Limb (tissue), 2 donors: ENCODE measurements around the gene SNAPIN.
"Not testable (repeated sequence)": the region's sequence is repeated elsewhere in the genome, so short reads cannot be mapped to it uniquely, and the experiment has no call there.

Source experiments
- DNase-seq, 2 donors: peaks; one replicate each; pipeline ENCODE4 v3.0.0-alpha.2; 2016; ENCODE audit errors: extremely low spot score in 2 of 2

The SNAPIN gene

GRCh38 chr1:153646672-153647345 is 11.7 kb upstream of the SNAPIN start:
- DNase-seq, result no peak

DNA sequence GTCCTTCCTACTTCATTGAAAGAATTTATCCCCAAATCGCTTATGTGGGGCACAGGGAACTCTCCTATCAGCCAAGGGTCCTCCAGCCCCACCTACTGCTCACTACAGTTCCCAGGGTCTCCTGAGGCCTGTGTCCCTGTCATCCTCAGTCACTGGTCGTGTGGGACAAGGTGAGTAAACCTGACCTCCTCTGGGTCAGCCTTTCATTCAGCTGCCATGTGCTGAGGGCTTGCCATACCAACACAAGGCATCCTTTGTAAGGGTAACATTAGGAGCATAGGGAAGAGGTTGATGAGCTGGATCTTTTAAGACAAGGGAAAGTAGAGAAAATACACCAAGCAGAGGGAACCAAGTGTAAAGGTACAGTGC is 11.2 kb upstream of the SNAPIN start:
- no peak for DNase-seq

DNA sequence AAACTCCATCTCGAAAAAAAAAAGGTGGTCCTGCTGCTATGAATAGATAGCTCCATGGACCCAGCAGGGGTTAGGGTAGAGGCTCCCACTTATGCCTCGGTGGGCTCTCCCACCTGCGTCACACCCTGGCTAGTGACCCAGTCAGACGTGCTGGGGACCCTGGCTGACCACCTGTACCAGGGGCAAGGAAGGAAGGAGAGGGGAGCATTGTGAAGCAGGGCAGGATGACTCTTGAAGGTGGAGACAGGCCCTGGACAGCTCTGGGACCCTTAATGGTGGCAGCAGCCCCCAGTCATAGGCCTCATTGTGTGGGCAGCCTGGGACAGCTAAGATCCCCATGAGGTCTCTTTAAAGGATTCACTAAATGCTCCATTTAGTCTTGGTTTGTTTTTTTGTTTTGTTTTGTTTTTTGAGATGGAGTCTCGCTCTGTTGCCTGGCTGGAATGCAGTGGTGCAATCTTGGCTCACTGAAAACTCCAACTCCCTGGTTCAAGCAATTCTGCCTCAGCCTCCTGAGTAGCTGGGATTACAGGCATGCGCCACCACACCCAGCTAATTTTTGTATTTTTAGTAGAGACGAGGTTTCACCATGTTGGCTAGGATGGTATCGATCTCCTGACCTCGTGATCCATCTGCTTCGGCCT is 10.4 kb upstream of the SNAPIN start:
- no peak for DNase-seq

- DNase-seq, result no peak
Observed at GRCh38 chr1:153649137-153649862, 9.2 kb upstream of the SNAPIN start.

DNA sequence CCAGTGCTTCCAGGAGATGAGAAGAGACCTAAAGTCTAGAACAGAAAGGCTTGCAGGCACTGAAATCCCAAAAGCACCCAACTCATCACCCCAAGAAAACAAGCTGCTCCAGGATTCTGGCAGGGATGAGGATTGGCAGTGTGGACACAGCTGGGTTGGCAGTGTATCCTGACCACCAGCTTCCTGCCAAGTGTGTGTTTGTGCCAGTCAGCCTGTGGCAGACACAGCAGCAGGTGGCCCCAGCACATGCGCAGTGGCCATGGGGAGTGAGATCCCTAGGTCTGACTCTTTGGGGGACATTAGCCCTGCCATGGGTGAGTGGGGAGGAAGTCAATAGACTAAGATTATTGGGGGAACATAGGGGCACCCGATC is 8.7 kb upstream of the SNAPIN start:
- no peak for DNase-seq

- no peak for DNase-seq
Observed at GRCh38 chr1:153651771-153652170, 6.7 kb upstream of the SNAPIN start.

DNA sequence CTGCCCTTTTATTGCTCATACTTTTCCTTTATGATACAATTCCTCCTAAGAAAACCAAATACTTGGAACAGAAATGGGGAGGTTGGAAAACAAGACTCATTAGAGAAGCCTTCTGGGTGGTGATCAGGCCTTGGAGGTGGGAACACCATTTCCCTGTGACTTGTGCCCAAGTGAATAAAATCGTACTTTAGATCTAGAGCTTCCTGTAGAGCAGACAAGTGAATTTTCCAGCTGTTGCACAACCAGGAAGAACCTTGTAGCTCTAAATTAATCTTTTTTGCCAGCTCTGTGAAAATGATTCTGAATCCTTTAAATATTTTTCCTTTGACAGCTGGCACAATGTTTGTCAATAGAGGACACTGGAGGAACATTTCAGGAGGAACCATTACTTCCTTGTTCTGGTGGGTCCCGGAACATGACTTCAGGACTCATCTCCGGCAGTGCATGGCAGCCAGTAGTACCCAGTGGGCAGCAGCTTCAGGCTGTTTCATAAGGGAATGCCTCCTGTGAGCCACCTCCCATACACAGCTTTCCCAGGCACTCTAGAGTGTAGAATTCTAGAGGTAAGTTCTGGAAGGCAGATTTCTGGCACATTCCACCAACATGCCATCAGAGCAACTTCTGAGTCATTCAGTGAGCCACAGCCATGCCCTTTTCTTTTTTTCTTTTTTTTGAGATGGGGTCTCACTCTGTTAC is 5.5 kb upstream of the SNAPIN start:
- no peak for DNase-seq

GRCh38 chr1:153655333-153655732 is 3.2 kb upstream of the SNAPIN start:
- no peak for DNase-seq

- DNase-seq, result no peak
Observed at GRCh38 chr1:153659175-153659534, 652 bp downstream of the SNAPIN start.

GRCh38 chr1:153659656-153660055 is 1.2 kb downstream of the SNAPIN start:
- no peak for DNase-seq

GRCh38 chr1:153661111-153661708 is 2.7 kb downstream of the SNAPIN start:
- DNase-seq, result no peak

- no peak for DNase-seq
Observed at GRCh38 chr1:153662269-153662668, 3.8 kb downstream of the SNAPIN start.

GRCh38 chr1:153663211-153663610 is 4.7 kb downstream of the SNAPIN start:
- no peak for DNase-seq

DNA sequence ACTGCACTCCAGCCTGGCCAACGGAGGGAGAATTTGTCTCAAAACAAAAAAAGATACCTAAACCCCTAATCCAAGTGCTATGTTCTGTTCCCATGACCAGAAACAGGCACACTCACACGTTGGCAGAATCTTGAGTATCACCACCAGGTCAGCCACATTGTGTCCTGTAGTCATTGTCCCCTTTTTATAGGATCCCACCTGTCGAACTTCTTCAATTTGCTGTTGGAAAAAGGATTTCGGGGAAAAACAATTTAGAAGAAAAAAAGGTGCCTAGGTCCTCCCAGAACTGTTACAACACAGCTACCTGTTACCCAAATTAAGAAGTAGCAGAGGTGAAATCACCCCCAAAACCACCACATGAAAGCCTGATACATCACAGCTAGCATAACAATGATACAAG is 8.9 kb downstream of the SNAPIN start:
- DNase-seq, result no peak

- not testable (repeated sequence) for DNase-seq
Observed at GRCh38 chr1:153668672-153669071, 10.2 kb downstream of the SNAPIN start.

GRCh38 chr1:153669606-153670005 is 11.1 kb downstream of the SNAPIN start:
- no peak for DNase-seq

DNA sequence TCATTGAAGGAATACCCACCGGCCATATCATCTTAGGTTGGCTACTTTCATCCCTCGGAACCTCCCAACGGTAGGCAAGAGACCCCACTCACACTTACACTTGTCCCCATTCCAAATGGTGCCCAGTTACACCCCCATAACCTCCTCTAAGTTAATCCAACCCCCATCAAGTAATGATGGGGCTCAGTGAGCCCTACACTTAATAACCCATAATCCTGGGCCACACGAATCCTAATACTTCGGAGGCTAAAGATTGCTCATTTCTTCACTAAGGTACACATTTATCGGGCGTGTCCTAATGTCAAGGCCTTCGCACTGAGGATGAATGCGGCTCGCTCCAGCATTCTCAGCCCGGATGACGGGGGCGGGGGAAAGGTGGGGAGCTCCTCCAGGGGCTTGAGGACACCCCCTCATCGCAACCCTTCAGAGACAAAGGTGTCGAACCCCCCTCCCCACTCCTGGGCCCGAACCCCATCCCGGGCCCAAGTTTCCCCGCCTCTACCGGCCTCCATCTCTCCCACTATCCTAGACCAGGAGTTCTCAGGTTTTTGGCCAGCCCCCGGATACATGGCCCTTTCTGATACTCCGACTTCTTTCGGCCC is 11.9 kb downstream of the SNAPIN start:
- DNase-seq, result no peak

DNA sequence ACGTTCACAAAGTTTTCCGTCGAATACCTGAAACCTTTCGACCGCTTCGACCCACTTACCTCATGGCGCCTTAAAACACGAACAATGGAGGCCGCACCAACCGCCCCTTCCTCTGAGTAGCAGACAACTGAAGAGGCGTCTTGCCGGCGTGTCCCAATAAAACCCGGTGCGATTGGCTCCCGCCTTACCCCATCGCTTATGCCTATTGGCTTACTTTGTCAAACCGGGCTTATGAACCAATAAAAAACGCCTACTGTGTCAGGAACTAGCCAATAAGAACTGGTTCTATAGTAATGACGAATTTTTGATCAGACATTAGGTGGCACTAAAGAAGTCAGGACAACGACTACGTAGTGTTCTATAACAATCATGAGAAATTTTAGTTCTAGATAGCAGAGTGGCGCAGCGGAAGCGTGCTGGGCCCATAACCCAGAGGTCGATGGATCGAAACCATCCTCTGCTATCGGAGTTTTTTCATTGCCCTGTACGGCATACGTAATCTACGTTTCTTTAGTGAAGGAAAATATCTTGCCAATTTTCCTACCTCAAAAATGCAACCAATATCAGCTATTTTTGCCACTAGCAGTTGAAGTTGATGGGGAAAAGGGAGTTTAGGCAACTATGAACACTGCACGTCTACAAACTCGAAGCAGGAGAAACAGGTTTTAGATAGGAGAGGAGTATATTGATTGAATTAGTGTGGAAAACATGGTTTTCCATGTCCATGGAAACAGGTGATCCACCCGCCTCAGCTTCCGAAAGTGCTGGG is 12.5 kb downstream of the SNAPIN start, which contains the start of gene ILF2:
ILF2 (minus strand) TSS at position 135 of the 769 bp plus-strand sequence; CDS start at position 64, 71 bp downstream.
- DNase-seq, result peak; percentile 98 to 99

- peak in 1 of 2 donors; percentile 43 for DNase-seq
Observed at GRCh38 chr1:153671628-153672353, 13.3 kb downstream of the SNAPIN start.

GRCh38 chr1:153673511-153673910 is 15.0 kb downstream of the SNAPIN start:
- DNase-seq, result no peak
